GM21447 (cell line): ENCODE measurements around the gene NDUFS8.

Experiments
- ATAC-seq: cut with Tn5 transposase; IDR thresholded peaks from one replicate; pipeline ENCODE4 v1.9.1; 2021; ENCODE audit not compliant: unreplicated experiment

The NDUFS8 gene

GRCh38 chr11:68014947-68015447 lies 15.5 kb upstream of the NDUFS8 start:
- ATAC-seq: no peak

GRCh38 chr11:68015467-68015866 lies 15.0 kb upstream of the NDUFS8 start:
- ATAC-seq: no peak

GRCh38 chr11:68016161-68016903 lies 14.1 kb upstream of the NDUFS8 start:
- ATAC-seq: no peak

DNA sequence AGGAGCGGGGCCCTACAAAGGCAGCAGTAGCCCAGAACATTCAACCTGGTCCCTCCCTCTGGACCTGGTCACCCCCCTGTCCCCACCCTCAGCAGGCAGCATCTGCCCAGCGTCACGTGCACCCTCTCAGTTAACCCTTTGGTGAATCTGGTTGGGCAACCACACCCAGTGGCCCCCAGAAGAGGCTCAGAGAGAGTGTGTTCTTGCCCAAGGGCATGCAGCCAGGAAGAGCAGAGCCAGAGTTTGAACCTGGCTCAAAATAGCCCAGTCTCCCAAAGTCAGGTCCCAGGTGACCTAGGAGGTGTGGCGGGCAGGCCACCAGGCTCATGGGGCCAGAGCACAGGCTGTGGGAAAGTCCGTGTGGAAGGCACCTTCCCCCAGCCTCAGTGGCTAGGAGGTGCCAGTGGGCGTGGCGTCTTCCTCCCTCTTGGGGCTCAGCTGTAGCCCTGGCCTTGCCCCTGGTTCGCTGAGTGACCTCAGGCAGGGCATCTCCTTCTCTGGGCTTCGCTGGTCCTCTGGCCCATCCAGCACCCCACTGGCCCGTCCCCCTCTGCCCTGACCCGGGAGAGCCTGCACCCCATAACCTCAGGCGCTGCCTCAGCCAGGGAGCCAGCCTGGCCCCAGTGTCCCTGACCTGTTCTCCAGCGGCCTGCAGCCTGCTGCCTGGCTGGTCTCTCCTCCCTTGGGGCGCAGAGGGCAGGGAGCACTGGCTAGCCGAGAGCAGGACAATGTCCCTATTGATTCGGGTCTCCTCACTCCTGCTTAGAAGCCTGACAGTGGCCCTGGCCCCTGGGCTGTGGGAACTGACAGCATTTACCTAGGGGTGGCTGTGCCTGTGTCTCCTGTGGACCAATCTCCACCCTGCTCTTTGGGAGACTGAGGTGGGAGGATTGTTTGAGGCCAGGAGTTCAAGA lies 13.3 kb upstream of the NDUFS8 start:
- ATAC-seq: no peak

DNA sequence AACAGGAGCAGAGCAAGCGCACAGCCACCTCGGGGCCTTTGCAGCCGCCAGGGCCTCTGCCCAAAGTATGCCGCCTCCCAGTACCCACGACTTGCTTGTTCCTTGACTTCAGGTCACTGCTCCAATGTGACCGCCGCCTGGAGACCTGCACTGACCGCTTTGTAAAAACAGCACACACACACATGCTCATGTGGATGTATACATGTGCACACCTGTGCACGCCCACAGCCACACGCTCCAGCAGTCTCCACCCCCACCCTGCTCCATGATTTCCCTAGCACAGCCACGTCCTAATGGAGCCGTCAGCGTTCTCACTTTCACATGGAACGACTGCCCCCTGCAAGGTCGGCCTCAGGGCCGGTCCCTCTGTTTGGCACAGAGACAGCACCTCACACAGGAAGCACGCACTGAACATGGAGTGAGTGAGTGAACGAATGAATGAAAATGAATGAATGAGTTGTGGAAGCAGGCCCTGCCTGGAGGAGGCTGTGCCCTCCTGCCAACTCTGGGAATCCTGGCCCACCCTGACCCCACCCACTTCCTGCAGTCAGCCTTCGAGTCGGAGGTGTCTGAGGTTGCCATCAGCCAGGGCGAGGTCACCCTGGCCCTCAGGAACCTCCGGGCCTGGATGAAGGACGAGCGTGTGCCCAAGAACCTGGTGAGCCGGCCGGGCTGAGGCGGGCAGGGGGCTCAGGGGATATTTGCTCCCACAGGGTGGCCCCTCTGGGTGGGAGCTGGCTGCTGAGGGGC lies 12.3 kb upstream of the NDUFS8 start:
- ATAC-seq: no peak

DNA sequence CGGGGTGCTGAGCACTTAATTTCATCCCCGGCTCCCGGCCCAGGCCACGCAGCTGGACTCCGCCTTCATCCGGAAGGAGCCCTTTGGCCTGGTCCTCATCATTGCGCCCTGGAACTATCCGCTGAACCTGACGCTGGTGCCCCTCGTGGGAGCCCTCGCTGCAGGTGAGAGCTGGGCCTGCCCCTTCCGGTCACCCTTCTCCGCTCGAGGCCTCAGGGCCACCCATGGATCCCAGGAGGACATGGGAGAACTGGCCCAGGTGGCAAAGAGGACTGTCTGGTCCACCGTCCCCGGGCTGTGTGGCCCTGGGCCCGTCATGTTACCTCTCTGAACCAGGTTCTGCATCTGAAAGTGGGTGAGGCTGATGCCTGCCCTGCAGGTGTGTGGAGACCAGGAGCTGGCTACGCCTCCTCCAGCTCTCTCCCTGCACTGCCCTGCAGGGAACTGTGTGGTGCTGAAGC lies 11.7 kb upstream of the NDUFS8 start:
- no peak for ATAC-seq

GRCh38 chr11:68019486-68019885 lies 11.0 kb upstream of the NDUFS8 start:
- no peak for ATAC-seq

DNA sequence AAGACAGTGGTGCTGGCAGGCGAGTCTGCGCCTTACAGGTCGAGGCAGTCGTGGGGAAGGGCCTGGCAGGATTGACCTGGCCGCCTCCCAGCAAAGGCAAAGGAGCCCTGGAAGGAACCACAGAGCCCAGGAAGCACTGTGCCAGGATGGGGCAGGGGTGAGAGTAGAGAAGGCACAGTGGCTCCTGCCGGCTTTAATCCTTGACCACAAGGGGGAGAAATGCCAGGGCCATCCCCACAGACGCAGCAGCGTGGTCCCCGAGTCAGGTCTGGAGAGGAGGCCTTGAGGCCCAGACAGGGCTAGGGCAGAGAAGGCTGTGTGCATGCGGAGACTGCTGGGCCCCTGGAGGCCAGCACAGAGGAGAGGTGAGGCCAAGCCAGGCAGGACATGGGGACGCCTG lies 9.9 kb upstream of the NDUFS8 start:
- no peak for ATAC-seq

DNA sequence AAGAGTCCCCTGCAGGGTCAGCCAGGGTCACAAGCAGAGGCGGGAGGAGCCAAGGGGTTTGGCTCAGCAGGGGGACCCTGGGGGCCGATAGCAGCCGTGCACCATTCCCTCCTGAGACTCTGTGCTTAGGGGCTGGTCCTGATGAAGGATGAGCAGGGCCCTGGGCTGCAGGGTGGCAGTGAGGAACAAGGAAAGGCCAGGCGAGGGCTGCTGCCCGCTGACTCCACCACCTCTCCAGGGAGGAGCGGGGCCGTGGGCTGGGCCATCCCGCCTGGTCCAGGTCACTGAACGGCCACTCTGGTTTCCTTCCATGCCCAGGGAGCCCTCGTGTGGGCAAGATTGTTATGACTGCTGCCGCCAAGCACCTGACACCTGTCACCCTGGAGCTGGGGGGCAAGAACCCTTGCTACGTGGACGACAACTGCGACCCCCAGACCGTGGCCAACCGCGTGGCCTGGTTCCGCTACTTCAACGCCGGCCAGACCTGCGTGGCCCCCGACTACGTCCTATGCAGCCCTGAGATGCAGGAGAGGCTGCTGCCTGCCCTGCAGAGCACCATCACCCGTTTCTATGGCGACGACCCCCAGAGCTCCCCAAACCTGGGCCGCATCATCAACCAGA lies 9.2 kb upstream of the NDUFS8 start:
- ATAC-seq: no peak

GRCh38 chr11:68022531-68022930 lies 8.0 kb upstream of the NDUFS8 start:
- ATAC-seq: no peak

DNA sequence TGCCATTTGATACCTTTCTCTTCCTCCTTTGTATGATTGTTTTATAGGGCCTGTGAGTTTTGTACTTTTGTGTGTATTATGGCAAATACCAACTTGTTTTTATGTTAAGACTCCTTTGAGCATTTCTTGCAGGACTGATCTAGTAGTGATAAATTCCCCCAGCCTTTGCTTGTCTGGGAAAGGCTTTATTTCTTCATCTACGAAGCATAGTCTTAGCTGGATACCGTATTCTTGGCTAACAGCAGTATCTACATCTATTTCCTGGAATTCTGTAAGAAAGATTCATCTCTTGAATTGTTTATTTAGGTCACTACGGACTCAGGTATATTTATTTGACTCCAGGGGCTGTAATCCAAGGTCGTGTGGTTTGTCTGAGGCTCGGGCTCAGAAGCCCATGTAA lies 6.0 kb upstream of the NDUFS8 start:
- no peak for ATAC-seq

DNA sequence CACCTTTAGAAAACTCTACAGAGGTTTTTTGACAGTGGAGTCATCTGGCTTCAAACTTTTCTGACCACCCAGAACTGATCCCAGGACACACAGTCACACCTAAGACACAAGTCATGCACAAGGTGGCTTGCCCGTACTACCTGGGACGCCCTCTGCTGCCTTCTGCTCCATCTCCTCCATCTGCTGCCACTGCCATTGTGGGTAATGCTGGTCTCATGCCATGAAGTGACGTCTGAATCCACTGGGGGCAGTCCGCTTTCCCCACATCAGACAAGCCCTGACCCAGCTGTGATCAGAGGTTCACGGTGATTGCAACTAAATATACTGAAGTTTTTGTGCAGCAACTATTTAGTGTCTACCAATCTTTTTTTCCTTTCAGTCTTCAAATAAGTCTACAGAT lies 5.4 kb upstream of the NDUFS8 start:
- no peak for ATAC-seq

DNA sequence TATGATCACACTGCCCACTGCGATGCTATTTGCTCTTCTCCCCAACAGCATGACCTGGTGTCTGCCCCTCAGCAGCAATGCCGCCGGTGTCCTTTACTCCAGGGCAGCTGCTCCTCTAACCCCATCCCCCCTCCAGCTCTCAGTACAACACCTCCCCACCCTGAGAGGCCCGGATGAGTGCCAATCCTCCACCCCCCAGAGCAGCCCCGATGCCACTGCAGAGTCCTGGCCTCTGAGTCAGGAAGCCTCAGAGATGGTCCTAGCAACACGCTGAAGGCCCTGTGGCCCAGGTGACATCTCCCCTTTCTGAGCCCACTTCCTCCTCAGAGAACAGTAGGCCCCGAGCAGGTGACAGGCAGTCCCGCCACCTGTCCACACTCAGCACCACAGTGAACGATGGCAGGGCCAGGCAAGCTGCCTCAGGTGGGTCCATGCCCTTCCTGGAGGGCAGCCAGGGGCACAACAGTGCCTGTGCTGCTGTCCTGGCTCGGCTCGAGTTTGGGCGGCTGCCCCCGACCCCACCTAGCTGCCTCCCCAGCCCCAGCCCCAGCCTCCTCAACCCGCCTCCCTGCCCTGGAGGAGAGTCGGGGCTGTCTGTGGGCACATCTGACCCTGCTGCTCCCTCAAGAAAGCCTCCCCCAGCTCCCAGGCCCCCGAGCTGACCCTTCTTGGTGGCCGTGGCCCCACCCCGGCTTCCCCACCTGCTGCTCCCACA lies 3.9 kb upstream of the NDUFS8 start:
- ATAC-seq: no peak

DNA sequence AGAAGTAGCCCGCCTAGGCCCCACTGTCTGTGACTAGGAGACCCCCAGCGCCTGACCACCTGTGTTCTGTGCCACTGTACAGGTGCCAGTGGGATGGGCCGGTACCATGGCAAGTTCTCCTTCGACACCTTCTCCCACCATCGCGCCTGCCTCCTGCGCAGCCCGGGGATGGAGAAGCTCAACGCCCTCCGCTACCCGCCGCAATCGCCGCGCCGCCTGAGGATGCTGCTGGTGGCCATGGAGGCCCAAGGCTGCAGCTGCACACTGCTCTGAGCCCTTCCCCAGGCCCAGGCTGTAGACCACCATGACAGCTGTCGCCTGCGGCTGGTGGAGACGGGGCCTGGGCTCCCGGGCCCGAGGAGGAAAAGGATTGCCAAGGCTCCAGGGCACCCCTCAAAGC lies 2.8 kb upstream of the NDUFS8 start:
- no peak for ATAC-seq

- no peak for ATAC-seq
Observed at GRCh38 chr11:68028802-68029545, 1.5 kb upstream of the NDUFS8 start.

DNA sequence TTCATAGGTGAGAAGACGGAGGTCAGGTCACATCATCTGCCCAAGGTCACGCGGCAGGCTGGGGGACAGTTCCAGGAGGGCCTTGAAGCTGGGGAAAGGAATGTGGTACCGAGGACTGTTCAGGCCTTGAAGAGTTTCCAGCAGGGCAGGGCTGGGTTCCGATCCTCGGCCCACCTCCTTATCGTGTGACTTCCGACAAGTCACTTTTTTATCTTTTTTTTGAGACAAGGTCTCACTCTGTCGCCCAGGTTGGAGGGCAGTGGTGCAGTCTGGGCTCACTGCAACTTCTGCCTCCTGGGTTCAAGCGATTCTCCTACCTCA lies 623 bp downstream of the NDUFS8 start:
- ATAC-seq: no peak

DNA sequence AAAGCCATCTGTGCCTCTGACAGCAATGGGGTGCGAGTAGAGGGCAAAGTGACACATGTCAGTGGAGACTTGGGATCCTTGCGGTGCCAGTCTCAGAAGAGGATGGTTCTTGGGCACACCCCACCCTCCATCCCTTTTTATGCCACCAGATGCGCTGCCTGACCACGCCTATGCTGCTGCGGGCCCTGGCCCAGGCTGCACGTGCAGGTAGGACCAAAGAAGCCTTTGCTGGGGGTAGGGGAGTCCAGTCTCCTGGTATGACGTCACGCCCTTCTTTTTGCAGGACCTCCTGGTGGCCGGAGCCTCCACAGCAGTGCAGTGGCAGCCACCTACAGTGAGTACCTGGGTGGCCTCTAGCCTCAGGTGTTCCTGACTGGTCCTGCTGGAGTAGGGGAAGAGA lies 1.5 kb downstream of the NDUFS8 start:
- ATAC-seq: no peak

GRCh38 chr11:68032997-68033707 lies 2.7 kb downstream of the NDUFS8 start:
- no peak for ATAC-seq

DNA sequence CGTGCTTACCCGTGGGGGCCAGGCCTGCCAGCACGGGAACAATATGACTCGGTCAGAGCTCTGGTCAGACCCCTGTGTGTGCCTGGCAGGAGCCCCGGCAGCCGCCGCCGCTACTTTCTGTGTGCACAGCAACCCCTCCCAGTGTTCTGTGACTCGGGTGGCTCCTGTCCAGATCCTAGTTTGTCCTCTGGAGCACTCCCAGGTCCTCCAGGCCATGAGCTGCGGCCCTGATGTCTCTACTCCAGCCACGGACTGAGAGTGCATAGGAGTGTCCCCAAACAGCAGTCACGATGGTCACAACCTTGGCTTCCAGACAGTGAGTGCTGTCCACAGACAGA lies 3.2 kb downstream of the NDUFS8 start:
- no peak for ATAC-seq
